Suprapubic skin (tissue), 4 donors: Measurements from ENCODE around the gene BST1.

Source experiments
- EP300 ChIP-seq: sonication (generic); formaldehyde crosslinking; IDR thresholded peaks from one replicate; pipeline ENCODE4 v1.6.1; 2017; ENCODE audit warnings: antibody characterized with exemption
- POLR2A ChIP-seq, 2 donors: fragments of 450-650 bp; IDR thresholded peaks; one replicate each; pipeline ENCODE4 v1.6.1; 2017; ENCODE audit warnings: antibody characterized with exemption in 2 of 2, mild to moderate bottlenecking in 2 of 2, moderate library complexity in 2 of 2
- POLR2AphosphoS5 ChIP-seq, 3 donors: sonication (generic); formaldehyde crosslinking; IDR thresholded peaks; one replicate each; pipeline ENCODE4 v1.6.1; 2017; ENCODE audit warnings: antibody characterized with exemption in 3 of 3
- TF ChIP-seq, protein P1 (sequence below), 2 donors: fragments of 200-600 bp in 1 of 2; fragments of 450-650 bp in 1 of 2; sonication (generic) in 1 of 2; IDR thresholded peaks; one replicate each; pipeline ENCODE4 v1.5.1; 2016 to 2019; ENCODE audit warnings: antibody characterized with exemption in 2 of 2, mild to moderate bottlenecking in 1 of 2, moderate library complexity in 1 of 2

DNA sequence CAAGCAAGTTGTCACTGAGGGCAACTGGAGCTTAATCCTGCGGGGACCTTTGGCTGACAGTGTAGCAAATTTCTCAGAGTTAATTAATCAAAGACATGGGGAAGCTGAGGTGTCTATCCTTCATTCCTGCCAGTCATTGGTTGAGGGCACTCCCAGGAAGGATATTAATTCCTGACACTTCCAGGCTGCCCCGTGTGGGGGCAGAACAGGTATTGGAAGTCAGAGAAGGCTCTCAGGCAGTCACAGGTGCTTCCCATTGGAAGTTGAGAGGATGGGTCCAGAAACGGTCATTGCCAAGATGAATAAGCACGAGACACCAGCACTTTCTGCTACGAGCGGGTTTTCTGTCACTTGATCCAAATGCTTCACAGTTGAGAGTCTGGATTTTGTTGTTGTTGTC, 46.1 kb downstream of the BST1 start:
- TF ChIP-seq, protein P1, sequence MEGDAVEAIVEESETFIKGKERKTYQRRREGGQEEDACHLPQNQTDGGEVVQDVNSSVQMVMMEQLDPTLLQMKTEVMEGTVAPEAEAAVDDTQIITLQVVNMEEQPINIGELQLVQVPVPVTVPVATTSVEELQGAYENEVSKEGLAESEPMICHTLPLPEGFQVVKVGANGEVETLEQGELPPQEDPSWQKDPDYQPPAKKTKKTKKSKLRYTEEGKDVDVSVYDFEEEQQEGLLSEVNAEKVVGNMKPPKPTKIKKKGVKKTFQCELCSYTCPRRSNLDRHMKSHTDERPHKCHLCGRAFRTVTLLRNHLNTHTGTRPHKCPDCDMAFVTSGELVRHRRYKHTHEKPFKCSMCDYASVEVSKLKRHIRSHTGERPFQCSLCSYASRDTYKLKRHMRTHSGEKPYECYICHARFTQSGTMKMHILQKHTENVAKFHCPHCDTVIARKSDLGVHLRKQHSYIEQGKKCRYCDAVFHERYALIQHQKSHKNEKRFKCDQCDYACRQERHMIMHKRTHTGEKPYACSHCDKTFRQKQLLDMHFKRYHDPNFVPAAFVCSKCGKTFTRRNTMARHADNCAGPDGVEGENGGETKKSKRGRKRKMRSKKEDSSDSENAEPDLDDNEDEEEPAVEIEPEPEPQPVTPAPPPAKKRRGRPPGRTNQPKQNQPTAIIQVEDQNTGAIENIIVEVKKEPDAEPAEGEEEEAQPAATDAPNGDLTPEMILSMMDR (IDR thresholded peaks at IDR 0.05): no peak
- no peak for TF ChIP-seq POLR2AphosphoS5 (IDR thresholded peaks at IDR 0.05)
- no peak for TF ChIP-seq POLR2A (IDR thresholded peaks at IDR 0.05)
- TF ChIP-seq EP300: no peak
